H1 (cell line): Measurements from ENCODE around the gene MPRIP. TPM values are rescaled to one million over a fixed set of nuclear protein-coding genes. Genes with fewer than 3 reads are reported as not detected.

ENCODE experiments used
- BACH1 ChIP-seq: IDR thresholded peaks from 2 replicates; pipeline ENCODE4 v1.6.1; 2012; ENCODE audit warnings: low read length, improper control_type of control experiment
- BCL11A ChIP-seq, 2 experiments: IDR thresholded peaks; one replicate each; pipeline ENCODE4 v1.6.1; 2011; ENCODE audit warnings: low read depth in 2 of 2, low read length in 2 of 2, mild to moderate bottlenecking in 2 of 2
- CBX5 ChIP-seq: fragments of 300-800, 300-1000 bp; sonication (generic); IDR thresholded peaks from 2 replicates; pipeline ENCODE4 v1.7.1; 2016; ENCODE audit warnings: antibody characterized with exemption, low read length, low read depth
- CHD1 ChIP-seq: IDR thresholded peaks from 2 replicates; pipeline ENCODE4 v1.6.1; 2012; ENCODE audit warnings: low read depth, low read length, improper control_type of control experiment
- CHD7 ChIP-seq: fragments of 300-600 bp; sonication (generic); IDR thresholded peaks from 2 replicates; pipeline ENCODE4 v1.7.1; 2012; ENCODE audit warnings: low read length, moderate library complexity, mild to moderate bottlenecking, inconsistent platforms; ENCODE audit not compliant: insufficient replicate concordance
- KDM4A ChIP-seq: IDR thresholded peaks from one replicate; pipeline ENCODE4 v1.7.1; 2012; ENCODE audit warnings: low read depth, mild to moderate bottlenecking, moderate library complexity, low read length, inconsistent platforms; ENCODE audit not compliant: severe bottlenecking
- NANOG ChIP-seq: IDR thresholded peaks from 2 replicates; pipeline ENCODE4 v1.6.1; 2011; ENCODE audit warnings: low read length, low read depth, mild to moderate bottlenecking, inconsistent platforms; ENCODE audit not compliant: insufficient read depth, poor library complexity, severe bottlenecking
- RAD21 ChIP-seq, 2 experiments: IDR thresholded peaks in 1 of 2; conservative IDR thresholded peaks in 1 of 2; 2 replicates each; pipeline ENCODE4 v1.6.1; 2011; ENCODE audit warnings: low read depth in 2 of 2, low read length in 2 of 2, improper control_type of control experiment in 1 of 2, inconsistent platforms in 1 of 2, mild to moderate bottlenecking in 1 of 2, moderate library complexity in 1 of 2
- TAF1 ChIP-seq: IDR thresholded peaks from 2 replicates; pipeline ENCODE4 v1.6.1; 2011; ENCODE audit warnings: mild to moderate bottlenecking, low read depth, low read length
- TCF12 ChIP-seq: IDR thresholded peaks from 2 replicates; pipeline ENCODE4 v1.6.1; 2011; ENCODE audit warnings: low read depth, mild to moderate bottlenecking, low read length
- polyA plus RNA-seq, 7 experiments: library from polyadenylated mRNA; depleted of rRNA in 3 of 7; stranded (reverse) in 5 of 7; unstranded in 2 of 7; fragments of >200 nt in 5 of 7; fragments of 200-250 nt in 2 of 7; gene quantifications; 1 replicate in 5 of 7; 2 replicates in 1 of 7; 4 replicates in 1 of 7; pipeline versions ENCODE4 v1.2.1 to v1.2.3, GENCODE V29; 2011 to 2013; ENCODE audit warnings: missing spikeins in 2 of 7, mixed read lengths in 2 of 7
- total RNA-seq: library from RNA; stranded (reverse); fragmentation: NEBNext Ultra II Directional; extraction: Animal tissue kit (Norgen Biotek cat#: 25700); gene quantifications from 2 replicates; pipeline ENCODE4 v1.2.1, GENCODE V29; 2021
- TF ChIP-seq, protein P1 (sequence below): IDR thresholded peaks from 2 replicates; pipeline ENCODE4 v1.6.1; 2011; ENCODE audit warnings: low read length, improper control_type of control experiment

MPRIP gene
- total and polyA plus RNA-seq, 2 of the 8 experiments (the other 6 are each of a cell fraction or from before 2014, with no cell fraction given), result 48.6 to 146 TPM

- TF ChIP-seq CHD7 (no peak), BACH1 (no peak), TCF12 (no peak), CHD1 (no peak), KDM4A (no peak), CBX5 (no peak), RAD21 (IDR thresholded peaks at IDR 0.05 in 1 of 2, conservative IDR thresholded peaks at IDR 0.05 in 1 of 2; ENCODE audit: low read depth in 2 of 2, low read length in 2 of 2) (no peak), BCL11A (IDR thresholded peaks at IDR 0.05; ENCODE audit: low read depth in 2 of 2, low read length in 2 of 2) (no peak), TAF1 (no peak), NANOG (no peak)
- TF ChIP-seq, protein P1, sequence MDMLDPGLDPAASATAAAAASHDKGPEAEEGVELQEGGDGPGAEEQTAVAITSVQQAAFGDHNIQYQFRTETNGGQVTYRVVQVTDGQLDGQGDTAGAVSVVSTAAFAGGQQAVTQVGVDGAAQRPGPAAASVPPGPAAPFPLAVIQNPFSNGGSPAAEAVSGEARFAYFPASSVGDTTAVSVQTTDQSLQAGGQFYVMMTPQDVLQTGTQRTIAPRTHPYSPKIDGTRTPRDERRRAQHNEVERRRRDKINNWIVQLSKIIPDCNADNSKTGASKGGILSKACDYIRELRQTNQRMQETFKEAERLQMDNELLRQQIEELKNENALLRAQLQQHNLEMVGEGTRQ, result no peak
Measured at GRCh38 chr17:17060930-17061329, 18.7 kb downstream of the MPRIP start (continued).
